Inferior parietal cortex (tissue), 1 donor: ENCODE data around the gene KRTAP1-5.
"Not testable (repeated sequence)": the region's sequence is repeated elsewhere in the genome, so short reads cannot be mapped to it uniquely, and the experiment has no call there.

Experiments
- DNase-seq: peaks from one replicate; pipeline ENCODE4 v3.0.0-alpha.2; 2016; ENCODE audit errors: extremely low spot score

KRTAP1-5 gene

GRCh38 chr17:41048441-41048840 lies 21.4 kb upstream of the KRTAP1-5 start:
- DNase-seq, result no peak

- not testable (repeated sequence) for DNase-seq
Observed at GRCh38 chr17:41046735-41047465, 19.9 kb upstream of the KRTAP1-5 start, which contains the start of gene KRTAP2-1. TSS of gene KRTAP2-1 (minus strand) at chr17:41047316. CDS start at chr17:41047267, 49 bp downstream.

GRCh38 chr17:41042953-41043352 lies 15.9 kb upstream of the KRTAP1-5 start:
- no peak for DNase-seq

DNA sequence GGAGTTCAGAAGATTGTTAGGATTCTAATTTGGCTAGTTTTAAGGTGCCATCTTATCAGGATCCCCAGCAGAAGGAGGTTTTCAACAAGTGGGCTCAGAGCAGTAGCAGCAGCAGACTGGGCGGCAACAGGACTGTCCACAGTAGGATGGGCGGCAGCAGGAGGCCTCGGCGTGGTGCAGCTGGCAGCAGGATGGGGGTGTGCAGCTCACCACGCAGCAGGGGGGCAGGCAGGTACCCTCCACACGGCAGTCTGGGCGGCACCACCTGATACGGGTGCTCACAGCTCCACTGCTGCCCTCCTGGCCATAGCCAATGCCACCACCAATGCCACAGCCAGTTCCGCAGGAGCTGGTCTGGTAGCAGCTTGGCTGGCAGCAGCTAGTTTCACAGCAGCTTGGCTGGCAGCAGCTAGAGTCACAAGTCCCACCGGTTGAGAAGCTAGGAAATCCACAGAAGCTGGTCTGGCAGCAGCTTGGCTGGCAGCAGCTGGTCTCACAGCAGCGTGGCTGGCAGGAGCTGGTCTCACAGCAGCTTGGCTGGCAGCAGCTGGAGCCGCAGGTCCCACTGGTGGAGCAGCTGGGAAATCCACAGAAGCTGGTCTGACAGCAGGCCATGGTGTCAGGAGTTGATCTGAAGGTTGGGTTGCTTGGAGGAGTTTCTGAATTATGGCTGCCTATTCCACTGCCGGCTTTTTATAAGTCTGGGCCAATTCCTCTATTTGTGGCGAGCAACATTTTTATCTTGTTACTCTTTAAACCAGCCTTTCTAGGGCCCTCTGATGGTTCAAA lies 14.0 kb upstream of the KRTAP1-5 start, which contains the start of gene KRTAP1-1:
Gene KRTAP1-1, minus strand, starts transcription at position 668 of the 789 bp plus-strand sequence. Its CDS starts 53 bp downstream, at position 615.
- DNase-seq, result not testable (repeated sequence)

DNA sequence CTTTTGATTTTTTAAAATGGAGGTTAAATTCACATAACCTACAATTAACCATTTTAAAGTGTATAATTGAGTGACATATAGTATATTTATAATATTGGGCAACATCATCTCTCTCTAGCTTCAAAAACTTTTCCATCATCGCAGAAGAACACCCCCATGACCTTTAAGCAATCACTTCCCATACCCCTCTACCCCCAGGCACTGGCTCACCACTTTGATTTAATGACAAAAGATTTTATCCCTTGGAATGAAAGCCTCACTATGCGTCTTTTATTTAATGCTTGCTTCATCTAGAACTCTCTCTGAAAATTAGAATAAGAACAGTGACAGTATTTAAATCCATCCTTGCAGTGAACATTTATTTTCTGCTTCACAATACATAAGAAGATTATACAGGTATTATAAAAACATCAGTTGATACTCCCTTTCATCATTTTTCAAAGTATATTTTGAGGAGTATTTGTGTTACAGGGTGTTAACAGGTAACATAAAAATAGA lies 10.9 kb upstream of the KRTAP1-5 start:
- no peak for DNase-seq

- not testable (repeated sequence) for DNase-seq
Observed at GRCh38 chr17:41034346-41034935, 7.4 kb upstream of the KRTAP1-5 start, which contains the start of gene KRTAP1-3. TSS of gene KRTAP1-3 (minus strand) at chr17:41034874. CDS start at chr17:41034821, 53 bp downstream.

- DNase-seq, result no peak
Observed at GRCh38 chr17:41029633-41030245, 2.7 kb upstream of the KRTAP1-5 start, which contains the start of gene KRTAP1-4. TSS of gene KRTAP1-4 (minus strand) at chr17:41030195. CDS start at chr17:41030078, 117 bp downstream.

DNA sequence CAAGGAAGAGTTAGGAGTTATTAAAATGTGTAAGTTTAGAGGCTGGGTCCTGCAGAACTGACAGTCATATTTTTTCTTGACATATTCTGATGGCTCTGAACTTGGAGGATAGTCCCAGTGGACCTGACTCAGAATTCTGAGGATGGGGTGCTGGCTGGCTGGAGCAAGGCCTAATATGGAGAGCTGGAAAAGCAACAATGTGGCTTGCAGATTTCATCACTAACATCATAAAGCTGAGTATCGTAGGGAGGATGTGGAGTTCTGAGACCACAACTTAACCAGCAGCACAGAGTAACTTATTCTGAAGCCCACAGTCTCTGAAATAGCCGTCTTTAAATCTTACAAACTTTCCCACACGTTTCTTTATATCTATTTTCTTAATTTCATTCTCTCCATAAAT lies 2.3 kb downstream of the KRTAP1-5 start:
- DNase-seq, result no peak

DNA sequence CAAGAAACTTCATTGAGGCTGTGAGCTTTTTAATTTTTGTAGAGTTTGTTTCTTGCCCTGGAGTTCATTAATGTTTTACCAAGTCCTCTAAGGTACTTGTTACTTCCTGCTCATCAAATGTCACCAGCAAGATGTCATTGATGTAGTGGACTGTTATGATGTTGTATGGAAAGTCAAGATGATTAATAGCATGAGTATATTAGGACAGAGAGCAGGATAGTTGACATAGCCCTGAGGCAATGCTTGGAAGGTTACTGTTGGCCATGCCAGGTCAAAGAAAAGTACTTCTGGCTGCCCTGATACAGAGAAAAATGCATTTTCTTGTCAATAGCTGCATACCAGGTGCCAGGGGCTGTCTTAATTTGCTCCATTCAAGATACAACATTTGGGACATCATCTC lies 6.7 kb downstream of the KRTAP1-5 start:
- DNase-seq, result no peak

DNA sequence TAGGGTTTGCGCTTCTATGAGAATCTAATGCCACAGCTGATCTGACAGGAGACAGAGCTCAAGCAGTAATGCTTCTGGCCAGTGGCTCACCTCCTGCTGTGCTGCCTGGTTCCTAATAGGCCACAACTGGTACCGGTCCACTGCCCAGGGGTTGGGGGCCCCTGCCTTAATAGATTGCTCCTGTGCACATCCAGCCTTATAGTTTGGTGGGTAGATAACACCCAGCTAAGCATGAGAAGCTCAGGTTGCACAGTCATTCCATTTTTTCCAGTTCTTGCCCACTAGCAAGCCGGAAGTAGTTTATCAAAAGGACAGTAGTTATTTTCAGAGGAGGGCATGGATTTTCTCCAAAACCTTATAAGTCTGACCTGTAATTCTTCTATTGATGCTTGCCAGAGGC lies 7.6 kb downstream of the KRTAP1-5 start:
- DNase-seq, result no peak

DNA sequence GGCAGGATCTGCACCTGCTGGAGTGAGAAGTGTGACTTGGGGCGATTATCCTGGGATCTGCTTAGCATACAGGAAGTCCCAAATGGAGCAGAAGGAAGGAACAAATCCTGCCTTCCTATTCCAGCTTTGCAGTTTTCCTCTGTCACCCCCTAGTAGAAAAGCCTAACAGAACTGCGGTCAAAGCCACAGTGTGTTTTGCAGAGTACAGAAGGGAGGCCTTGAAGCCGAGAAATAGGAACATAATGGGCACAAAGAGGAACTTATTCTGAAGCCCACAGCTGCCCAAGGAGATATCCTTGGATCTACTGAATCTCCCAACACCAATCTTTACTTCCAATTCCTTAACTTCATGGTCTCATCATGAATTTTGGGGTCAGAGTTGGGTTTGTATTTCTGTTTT lies 8.5 kb downstream of the KRTAP1-5 start:
- no peak for DNase-seq

- DNase-seq, result no peak
Observed at GRCh38 chr17:41016578-41017215, 10.3 kb downstream of the KRTAP1-5 start.

DNA sequence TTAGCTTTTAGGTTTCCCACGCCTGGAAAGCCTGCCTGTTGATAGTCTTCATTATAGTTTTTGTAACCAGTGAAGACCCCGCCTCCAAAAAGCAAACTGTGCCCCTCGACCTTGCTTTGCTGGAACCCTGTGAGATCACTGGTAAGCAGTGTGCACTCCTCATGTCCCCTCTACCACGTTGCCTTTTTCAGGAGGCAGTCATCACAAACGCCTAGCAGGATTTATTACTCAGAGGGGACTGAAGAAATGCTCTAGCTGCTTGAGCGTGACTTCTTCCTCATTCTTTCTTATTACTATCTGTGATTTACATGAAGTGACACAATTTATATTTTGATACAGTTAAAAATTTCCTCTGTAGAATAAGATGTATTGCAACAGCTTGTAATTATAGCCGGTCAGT lies 11.6 kb downstream of the KRTAP1-5 start:
- DNase-seq, result no peak

GRCh38 chr17:41013606-41014005 lies 13.4 kb downstream of the KRTAP1-5 start:
- no peak for DNase-seq

- no peak for DNase-seq
Observed at GRCh38 chr17:41013181-41013580, 13.8 kb downstream of the KRTAP1-5 start.

DNA sequence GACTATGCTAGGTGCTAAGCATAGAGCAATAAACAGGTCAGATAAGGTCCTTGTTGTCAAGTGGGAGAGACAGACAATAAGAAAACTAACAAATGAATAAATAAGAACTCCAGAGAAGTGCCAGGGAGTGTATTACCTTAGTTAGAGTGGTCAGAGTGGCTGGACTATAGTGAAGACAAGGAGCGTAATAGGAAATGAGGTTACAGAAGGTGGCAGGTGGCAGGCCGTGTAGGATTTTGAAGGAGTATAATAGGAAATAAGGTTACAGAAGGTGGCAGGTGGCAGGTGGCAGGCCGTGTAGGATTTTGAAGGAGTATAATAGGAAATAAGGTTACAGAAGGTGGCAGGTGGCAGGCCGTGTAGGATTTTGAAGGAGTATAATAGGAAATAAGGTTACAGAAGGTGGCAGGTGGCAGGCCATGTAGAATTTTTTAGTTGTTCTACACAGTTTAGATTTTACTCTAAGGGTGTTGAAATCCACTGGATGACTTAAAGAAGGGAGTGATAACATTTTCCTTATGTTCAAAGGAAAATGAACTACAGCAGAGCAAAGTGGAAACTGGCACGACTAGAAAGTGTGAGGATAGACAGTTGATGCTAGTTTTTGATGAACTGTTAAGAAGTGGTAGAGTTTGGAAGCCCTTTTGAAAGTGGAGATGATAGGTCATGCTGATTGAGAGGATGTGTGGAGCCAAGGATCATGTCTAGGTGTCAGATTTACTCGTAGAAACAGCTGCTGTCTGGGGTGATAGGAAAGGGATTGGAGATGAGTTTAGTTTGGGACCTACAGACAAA lies 14.5 kb downstream of the KRTAP1-5 start:
- DNase-seq, result no peak

GRCh38 chr17:41010441-41010840 lies 16.6 kb downstream of the KRTAP1-5 start:
- no peak for DNase-seq

DNA sequence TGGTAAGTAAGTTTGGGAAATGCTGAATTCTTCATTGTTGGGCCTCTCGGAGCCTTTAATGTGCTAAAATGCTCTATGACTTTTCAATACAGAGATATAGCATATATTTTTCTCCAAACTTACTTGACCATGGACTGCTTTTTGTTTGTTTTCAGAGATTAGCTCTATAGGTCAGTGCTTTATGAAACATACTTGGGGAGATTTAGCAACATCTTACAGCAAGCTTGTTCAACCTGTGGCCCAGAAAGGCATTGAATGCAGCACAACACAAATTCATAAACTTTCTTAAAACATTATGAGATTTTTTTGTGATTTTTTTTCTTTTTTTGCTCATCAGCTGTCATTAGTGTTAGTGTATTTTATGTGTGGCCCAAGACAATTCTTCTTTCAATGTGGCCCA lies 17.1 kb downstream of the KRTAP1-5 start:
- DNase-seq, result no peak

- no peak for DNase-seq
Observed at GRCh38 chr17:41009301-41009760, 17.7 kb downstream of the KRTAP1-5 start.

GRCh38 chr17:41008811-41009210 lies 18.2 kb downstream of the KRTAP1-5 start, which contains the start of gene KRTAP3-1:
TSS of gene KRTAP3-1 (minus strand) at chr17:41009128. CDS start at chr17:41009074, 54 bp downstream.
- DNase-seq, result no peak
